ENCODE data around the gene TC2N. TPM values are rescaled to one million over a fixed set of nuclear protein-coding genes. Genes with fewer than 3 reads are reported as not detected.
"Not testable (repeated sequence)": the region's sequence is repeated elsewhere in the genome, so short reads cannot be mapped to it uniquely, and the experiment has no call there.

Gene TC2N
- total RNA-seq, 6 experiments from 2014 or later: 0.10 to 0.71 (median 0.33) TPM

GRCh38 chr14:91899806-91900205 lies 32.5 kb upstream of the TC2N start:
- no peak for DNase-seq
- Mint-ChIP-seq H3K27me3 (ENCODE audit: insufficient read depth) (no peaks in the 10 kb centered on the region; the same call in 1 of the 2 replicates), H3K4me1 (ENCODE audit: low read depth) (peaks cover 21% of the 10 kb centered on the region), H3K27ac (peak overlapping the region; percentile 8; the same call in 1 of the 2 replicates), H3K4me3 (no peak overlapping the region), H3K9me3 (no peaks in the 10 kb centered on the region), H3K36me3 (ENCODE audit: low read depth) (no peaks in the 10 kb centered on the region)
- TF ChIP-seq, protein P1, sequence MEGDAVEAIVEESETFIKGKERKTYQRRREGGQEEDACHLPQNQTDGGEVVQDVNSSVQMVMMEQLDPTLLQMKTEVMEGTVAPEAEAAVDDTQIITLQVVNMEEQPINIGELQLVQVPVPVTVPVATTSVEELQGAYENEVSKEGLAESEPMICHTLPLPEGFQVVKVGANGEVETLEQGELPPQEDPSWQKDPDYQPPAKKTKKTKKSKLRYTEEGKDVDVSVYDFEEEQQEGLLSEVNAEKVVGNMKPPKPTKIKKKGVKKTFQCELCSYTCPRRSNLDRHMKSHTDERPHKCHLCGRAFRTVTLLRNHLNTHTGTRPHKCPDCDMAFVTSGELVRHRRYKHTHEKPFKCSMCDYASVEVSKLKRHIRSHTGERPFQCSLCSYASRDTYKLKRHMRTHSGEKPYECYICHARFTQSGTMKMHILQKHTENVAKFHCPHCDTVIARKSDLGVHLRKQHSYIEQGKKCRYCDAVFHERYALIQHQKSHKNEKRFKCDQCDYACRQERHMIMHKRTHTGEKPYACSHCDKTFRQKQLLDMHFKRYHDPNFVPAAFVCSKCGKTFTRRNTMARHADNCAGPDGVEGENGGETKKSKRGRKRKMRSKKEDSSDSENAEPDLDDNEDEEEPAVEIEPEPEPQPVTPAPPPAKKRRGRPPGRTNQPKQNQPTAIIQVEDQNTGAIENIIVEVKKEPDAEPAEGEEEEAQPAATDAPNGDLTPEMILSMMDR (IDR thresholded peaks at IDR 0.05): no peak

DNA sequence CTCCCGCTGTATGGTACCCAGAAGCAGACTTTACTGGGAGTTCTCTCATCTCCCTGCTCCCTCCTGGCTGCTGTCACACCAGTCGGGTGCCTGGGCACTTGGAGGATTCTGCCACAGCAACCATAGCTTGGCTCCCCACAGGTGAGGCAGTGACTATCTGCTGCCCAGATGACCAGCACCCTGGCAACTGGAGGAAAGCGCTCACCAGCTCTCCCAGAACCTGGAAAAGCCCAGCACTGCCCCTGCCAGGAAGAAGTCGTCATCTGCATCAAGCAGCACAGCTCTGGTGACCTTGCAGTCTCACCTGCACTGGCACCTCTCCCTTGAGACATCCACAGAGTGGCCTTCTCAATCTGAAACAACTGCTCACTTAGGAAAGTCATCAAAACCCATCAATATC lies 31.9 kb upstream of the TC2N start:
- TF ChIP-seq, protein P1 (IDR thresholded peaks at IDR 0.05): no peak
- no peaks in the 10 kb centered on the region for H3K9me3 Mint-ChIP-seq
- no peaks in the 10 kb centered on the region for H3K36me3 Mint-ChIP-seq (ENCODE audit: low read depth)
- no peak for DNase-seq
- no peak overlapping the region for H3K4me3 Mint-ChIP-seq
- peaks cover 21% of the 10 kb centered on the region for H3K4me1 Mint-ChIP-seq (ENCODE audit: low read depth)
- peak overlapping the region; percentile 8; the same call in 1 of the 2 replicates for H3K27ac Mint-ChIP-seq
- no peaks in the 10 kb centered on the region; the same call in 1 of the 2 replicates for H3K27me3 Mint-ChIP-seq (ENCODE audit: insufficient read depth)

GRCh38 chr14:91898372-91898771 lies 31.0 kb upstream of the TC2N start:
- peaks cover 21% of the 10 kb centered on the region for H3K4me1 Mint-ChIP-seq (ENCODE audit: low read depth)
- DNase-seq: no peak

GRCh38 chr14:91897716-91898115 lies 30.4 kb upstream of the TC2N start:
- not testable (repeated sequence) for H3K27me3 Mint-ChIP-seq (ENCODE audit: insufficient read depth); H3K36me3 Mint-ChIP-seq (ENCODE audit: low read depth); DNase-seq; H3K4me3 Mint-ChIP-seq; H3K9me3 Mint-ChIP-seq
- H3K4me1 Mint-ChIP-seq (ENCODE audit: low read depth): peaks cover 21% of the 10 kb centered on the region
- peak overlapping the region; percentile 42; the same call in 1 of the 2 replicates for H3K27ac Mint-ChIP-seq

More at GRCh38 chr14:91898372-91898771, 31.0 kb upstream of the TC2N start:
- TF ChIP-seq, protein P1 (IDR thresholded peaks at IDR 0.05): no peak
- H3K27ac Mint-ChIP-seq: no peak overlapping the region
- no peak overlapping the region for H3K4me3 Mint-ChIP-seq
- peaks cover 4% of the 10 kb centered on the region; the same call in 1 of the 2 replicates for H3K36me3 Mint-ChIP-seq (ENCODE audit: low read depth)
- H3K9me3 Mint-ChIP-seq: no peaks in the 10 kb centered on the region
- H3K27me3 Mint-ChIP-seq (ENCODE audit: insufficient read depth): no peaks in the 10 kb centered on the region

- H3K27me3 Mint-ChIP-seq (ENCODE audit: insufficient read depth): no peaks in the 10 kb centered on the region
- H3K4me3 Mint-ChIP-seq: no peak overlapping the region
- peak; percentile 34 for DNase-seq
- peaks cover 21% of the 10 kb centered on the region for H3K4me1 Mint-ChIP-seq (ENCODE audit: low read depth)
- H3K36me3 Mint-ChIP-seq (ENCODE audit: low read depth): peaks cover 5% of the 10 kb centered on the region
- TF ChIP-seq, protein P1 (IDR thresholded peaks at IDR 0.05): no peak
- no peaks in the 10 kb centered on the region for H3K9me3 Mint-ChIP-seq
- peak overlapping the region; percentile 42; the same call in 1 of the 2 replicates for H3K27ac Mint-ChIP-seq
Observed at GRCh38 chr14:91897106-91897701, 29.9 kb upstream of the TC2N start.

DNA sequence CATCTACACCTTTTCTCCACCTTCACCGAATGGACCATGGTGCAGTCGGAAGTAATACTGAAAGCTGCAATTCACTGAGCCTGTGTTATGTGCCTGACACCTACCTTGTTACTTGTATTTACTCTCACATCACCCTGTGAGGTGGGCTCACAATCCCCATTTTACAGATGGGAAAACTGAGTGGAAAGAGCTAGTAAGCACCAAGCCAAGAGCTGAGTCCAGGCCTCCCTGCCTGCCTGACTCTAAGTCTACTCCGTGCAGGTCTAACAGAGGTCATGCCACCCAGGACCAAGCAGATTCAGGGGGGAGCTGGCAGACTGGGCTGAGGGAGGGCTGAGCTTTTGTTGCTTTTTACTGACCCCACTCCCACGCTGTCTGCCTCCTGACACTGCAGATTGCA lies 29.1 kb upstream of the TC2N start:
- TF ChIP-seq, protein P1 (IDR thresholded peaks at IDR 0.05): no peak
- H3K4me3 Mint-ChIP-seq: no peak overlapping the region
- H3K9me3 Mint-ChIP-seq: no peaks in the 10 kb centered on the region
- DNase-seq: no peak
- H3K4me1 Mint-ChIP-seq (ENCODE audit: low read depth): peaks cover 21% of the 10 kb centered on the region
- H3K27ac Mint-ChIP-seq: no peak overlapping the region; the same call in 1 of the 2 replicates
- H3K27me3 Mint-ChIP-seq (ENCODE audit: insufficient read depth): no peaks in the 10 kb centered on the region
- H3K36me3 Mint-ChIP-seq (ENCODE audit: low read depth): peaks cover 10% of the 10 kb centered on the region

All from HFFc6 (cell line).